Neuron (in vitro differentiated cells): ENCODE results near the gene BICC1.

ENCODE experiments used
- H2AFZ ChIP-seq: one replicate; pipeline ENCODE4 v1.6.1; 2013; ENCODE audit warnings: low read depth, mild to moderate bottlenecking, inconsistent platforms, low read length, moderate library complexity
- H3K27me3 ChIP-seq: one replicate; pipeline ENCODE4 v1.6.1; 2013; ENCODE audit warnings: low read length; ENCODE audit not compliant: insufficient read depth
- H3K36me3 ChIP-seq: one replicate; pipeline ENCODE4 v1.6.1; 2013; ENCODE audit warnings: low read length; ENCODE audit not compliant: insufficient read depth
- H3K4me1 ChIP-seq: one replicate; pipeline ENCODE4 v1.6.1; 2013; ENCODE audit warnings: low read length; ENCODE audit not compliant: insufficient read depth
- H3K4me3 ChIP-seq: 2 replicates; pipeline ENCODE4 v1.5.1; 2013; ENCODE audit warnings: mild to moderate bottlenecking, low read length, moderate library complexity
- H3K9me3 ChIP-seq: one replicate; pipeline ENCODE4 v1.6.1; 2013; ENCODE audit warnings: low read length

BICC1 gene

DNA sequence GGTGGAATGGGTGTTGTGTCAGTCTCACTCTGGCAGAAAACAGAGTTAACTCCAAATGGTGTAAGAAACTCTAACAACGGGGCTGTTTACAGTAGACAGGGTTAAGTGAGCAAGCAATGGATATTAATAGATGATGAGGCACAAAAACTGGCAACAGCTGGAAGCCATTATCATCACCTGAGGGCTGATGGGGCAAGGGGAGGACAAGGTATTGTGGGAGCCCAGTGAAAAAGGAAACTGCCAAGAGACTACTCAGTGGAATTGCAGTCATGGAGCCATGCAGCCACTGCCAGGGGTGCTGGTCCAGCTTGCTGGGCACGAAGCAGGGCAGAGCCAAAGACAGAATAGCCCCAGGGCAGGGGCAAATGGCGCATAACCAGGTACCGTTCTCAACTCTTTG, 260.7 kb downstream of the BICC1 start:
- Histone ChIP-seq H3K9me3 (no peaks in the 10 kb centered on the region), H3K27me3 (no peaks in the 10 kb centered on the region), H3K36me3 (no peaks in the 10 kb centered on the region), H3K4me3 (no peak overlapping the region), H2AFZ (no peak overlapping the region), H3K4me1 (no peaks in the 10 kb centered on the region)

DNA sequence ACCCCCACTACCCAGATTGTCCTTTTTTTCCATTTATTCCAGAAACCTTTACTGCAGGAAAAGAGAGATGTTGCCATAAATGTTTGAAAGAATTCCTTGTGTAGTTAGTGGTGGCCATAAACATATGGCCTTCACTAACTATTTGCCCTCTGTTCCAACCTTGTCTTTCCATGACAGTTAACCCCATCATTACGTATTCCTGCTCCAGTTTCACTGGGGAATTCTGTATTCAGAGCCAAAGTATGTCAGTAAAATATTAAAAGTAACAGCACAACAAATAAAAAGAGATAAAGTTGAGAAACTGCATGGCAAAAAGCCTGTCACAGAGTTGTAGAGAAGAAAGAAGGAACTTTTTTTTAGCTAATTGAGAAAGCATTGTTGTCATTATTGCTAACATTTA, 261.3 kb downstream of the BICC1 start:
- H3K4me3 ChIP-seq: no peak overlapping the region
- H3K4me1 ChIP-seq: no peaks in the 10 kb centered on the region
- no peak overlapping the region for H2AFZ ChIP-seq
- H3K36me3 ChIP-seq: no peaks in the 10 kb centered on the region
- H3K9me3 ChIP-seq: no peaks in the 10 kb centered on the region
- no peaks in the 10 kb centered on the region for H3K27me3 ChIP-seq

DNA sequence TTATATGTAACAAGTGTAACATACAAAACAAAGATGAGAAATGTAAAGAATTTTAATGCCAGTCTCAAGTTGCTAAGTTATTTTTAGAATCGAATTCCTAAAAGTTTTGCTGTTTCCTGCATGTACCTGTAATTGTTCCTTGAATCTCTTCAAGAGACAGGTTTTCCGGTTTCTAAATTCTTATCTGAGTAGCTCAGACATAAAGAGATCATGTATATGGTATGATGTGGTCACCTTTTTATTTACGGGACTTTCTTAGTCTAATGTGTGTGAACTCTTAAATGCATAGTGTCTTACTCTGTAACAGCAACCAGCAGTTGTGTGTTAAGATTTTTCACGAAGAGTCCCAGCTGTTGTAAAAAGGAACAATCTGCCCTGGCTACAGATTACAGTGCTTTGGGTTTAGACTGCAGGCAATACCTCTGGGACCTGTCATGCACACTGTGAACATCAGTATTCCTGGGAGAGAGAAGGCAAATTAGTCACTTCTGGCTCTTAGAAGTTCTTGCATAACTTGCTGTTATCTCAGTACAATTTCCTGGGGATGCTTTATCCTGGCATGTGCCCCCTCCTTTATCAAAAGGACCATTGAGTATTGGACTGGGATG, 263.4 kb downstream of the BICC1 start:
- H3K9me3 ChIP-seq: no peaks in the 10 kb centered on the region
- no peak overlapping the region for H3K4me3 ChIP-seq
- H3K4me1 ChIP-seq: no peaks in the 10 kb centered on the region
- no peaks in the 10 kb centered on the region for H3K36me3 ChIP-seq
- no peaks in the 10 kb centered on the region for H3K27me3 ChIP-seq
- no peak overlapping the region for H2AFZ ChIP-seq

DNA sequence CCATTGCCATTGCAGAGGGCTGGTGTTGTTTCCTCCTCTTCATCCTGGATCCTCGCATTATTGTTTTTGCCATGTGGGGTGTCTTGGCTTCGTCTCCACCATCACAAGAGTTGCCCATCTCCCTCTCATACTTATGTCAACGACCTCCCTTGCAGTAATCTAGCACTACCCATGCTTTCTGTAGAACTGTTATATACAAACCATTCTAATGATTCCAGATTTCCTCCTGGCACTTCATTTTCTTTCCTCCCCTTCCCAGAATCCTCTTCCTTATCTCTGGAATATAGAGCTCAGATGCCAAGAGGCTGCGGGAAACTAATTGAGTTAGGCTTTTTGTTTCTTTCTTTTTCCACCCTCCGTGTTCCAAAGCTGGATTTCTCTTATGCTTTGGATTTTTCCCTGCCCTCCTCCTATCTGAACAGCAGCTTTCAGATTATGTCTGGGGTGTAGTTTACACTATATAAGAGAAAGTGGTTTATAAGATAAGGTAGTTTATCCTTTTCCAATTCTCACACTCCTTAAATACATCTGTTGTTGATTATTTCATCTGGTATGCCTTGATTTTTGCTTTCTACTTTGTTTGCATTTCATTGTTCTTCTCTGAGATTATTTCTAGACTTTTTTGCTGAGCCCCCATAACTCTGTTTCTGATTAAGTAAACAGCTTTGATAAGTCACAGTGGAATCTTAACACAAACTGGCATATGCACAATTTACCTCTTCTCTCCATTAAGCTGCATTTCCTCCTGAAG, 264.1 kb downstream of the BICC1 start:
- no peak overlapping the region for H3K4me3 ChIP-seq
- H3K4me1 ChIP-seq: no peaks in the 10 kb centered on the region
- H3K9me3 ChIP-seq: no peaks in the 10 kb centered on the region
- no peak overlapping the region for H2AFZ ChIP-seq
- no peaks in the 10 kb centered on the region for H3K27me3 ChIP-seq
- H3K36me3 ChIP-seq: no peaks in the 10 kb centered on the region

DNA sequence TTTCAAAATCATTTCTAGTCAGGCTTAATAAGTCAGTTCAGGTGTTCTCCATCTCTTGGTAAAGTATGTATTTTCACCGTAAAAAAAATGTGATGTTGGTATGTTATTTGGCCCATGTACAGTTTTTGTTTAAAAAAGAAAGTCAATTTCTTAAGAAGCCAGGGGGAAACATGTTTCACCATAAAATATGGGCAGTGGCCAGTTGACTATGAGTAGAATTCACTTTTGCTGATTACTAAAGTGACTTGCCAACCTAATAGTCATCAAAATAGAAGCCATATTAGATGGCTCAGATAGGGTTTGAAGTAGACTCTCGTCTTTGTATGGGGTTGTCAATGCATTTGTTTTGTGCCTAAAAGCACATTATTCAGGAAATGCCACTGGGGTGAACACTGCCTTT, 266.3 kb downstream of the BICC1 start:
- H3K4me3 ChIP-seq: no peak overlapping the region
- H3K4me1 ChIP-seq: no peaks in the 10 kb centered on the region
- no peaks in the 10 kb centered on the region for H3K36me3 ChIP-seq

DNA sequence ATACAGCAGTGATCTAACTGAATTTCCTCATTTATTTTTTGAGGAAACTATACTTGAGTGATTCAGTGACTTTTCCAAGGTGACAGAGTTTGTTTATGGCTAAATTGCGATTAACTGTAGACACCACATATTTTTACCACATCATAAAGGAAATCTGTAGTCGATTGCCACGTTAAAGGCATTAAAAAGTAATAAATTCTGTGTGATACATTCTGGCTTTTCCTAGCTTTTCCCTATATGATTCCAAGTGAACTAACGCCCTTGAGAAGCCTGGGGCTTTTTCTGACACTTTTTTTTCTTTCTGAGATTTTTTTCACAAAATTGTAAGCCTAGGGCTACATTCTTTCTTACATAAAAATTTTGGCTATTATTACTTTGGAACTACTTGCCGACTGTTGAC, 266.9 kb downstream of the BICC1 start:
- no peaks in the 10 kb centered on the region for H3K27me3 ChIP-seq
- H3K9me3 ChIP-seq: no peaks in the 10 kb centered on the region
- H3K36me3 ChIP-seq: no peaks in the 10 kb centered on the region
- no peak overlapping the region for H2AFZ ChIP-seq
- H3K4me3 ChIP-seq: no peak overlapping the region
- no peaks in the 10 kb centered on the region for H3K4me1 ChIP-seq

More for the DNA sequence above, 266.3 kb downstream of the BICC1 start:
- no peaks in the 10 kb centered on the region for H3K9me3 ChIP-seq
- no peak overlapping the region for H2AFZ ChIP-seq
- H3K27me3 ChIP-seq: no peaks in the 10 kb centered on the region

DNA sequence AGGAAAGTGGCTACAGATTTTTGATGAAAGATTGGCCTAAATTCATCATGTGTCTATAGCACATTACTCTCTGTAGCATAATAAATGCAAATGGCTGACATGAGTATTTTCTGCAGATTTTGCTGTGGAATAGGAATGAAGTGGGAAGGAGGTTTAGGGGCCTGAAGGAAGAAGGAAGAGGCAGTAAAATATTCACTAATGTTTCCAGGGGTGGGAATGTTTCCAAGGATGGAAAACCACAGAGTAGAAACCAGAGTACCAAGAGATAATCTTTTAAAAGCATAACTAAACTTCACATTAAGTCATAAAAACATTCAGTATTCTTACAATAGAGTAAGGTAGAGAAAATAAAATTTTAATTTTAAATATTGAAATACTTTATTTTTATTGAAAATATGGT, 267.8 kb downstream of the BICC1 start:
- Histone ChIP-seq H3K36me3 (no peaks in the 10 kb centered on the region), H3K27me3 (no peaks in the 10 kb centered on the region), H3K4me3 (no peak overlapping the region), H2AFZ (no peak overlapping the region), H3K9me3 (no peaks in the 10 kb centered on the region), H3K4me1 (no peaks in the 10 kb centered on the region)

DNA sequence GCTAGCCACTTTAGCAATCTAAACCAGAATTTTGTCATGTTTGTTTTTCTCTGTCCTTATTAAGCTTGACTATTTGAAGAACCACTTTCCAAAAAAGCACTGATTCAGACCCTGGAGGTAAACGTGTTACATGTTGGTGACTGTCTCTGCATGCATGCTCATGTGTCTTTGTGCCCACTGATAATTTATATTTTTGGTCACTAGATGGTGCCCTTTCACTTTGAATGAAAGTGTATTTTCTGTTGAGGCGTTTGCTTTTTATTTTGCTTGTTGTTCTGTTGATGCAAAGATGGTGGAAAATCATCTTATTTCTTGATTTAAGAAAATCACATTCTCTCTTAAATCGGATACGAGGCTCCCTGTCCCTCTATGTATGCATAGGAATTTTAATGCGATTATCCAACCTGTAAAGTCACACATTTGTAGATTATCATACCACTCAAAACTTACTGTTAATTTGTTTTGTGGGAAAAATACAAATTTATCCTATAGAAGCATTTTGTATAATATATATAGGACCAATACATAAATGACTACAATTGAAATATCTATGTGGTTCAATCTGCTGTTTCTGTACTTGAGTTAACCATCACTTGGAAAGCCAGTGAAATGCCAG, 269.3 kb downstream of the BICC1 start:
- Histone ChIP-seq H3K4me1 (no peaks in the 10 kb centered on the region), H2AFZ (peak overlapping the region; percentile 29), H3K9me3 (no peaks in the 10 kb centered on the region), H3K36me3 (no peaks in the 10 kb centered on the region), H3K4me3 (no peak overlapping the region), H3K27me3 (no peaks in the 10 kb centered on the region)

DNA sequence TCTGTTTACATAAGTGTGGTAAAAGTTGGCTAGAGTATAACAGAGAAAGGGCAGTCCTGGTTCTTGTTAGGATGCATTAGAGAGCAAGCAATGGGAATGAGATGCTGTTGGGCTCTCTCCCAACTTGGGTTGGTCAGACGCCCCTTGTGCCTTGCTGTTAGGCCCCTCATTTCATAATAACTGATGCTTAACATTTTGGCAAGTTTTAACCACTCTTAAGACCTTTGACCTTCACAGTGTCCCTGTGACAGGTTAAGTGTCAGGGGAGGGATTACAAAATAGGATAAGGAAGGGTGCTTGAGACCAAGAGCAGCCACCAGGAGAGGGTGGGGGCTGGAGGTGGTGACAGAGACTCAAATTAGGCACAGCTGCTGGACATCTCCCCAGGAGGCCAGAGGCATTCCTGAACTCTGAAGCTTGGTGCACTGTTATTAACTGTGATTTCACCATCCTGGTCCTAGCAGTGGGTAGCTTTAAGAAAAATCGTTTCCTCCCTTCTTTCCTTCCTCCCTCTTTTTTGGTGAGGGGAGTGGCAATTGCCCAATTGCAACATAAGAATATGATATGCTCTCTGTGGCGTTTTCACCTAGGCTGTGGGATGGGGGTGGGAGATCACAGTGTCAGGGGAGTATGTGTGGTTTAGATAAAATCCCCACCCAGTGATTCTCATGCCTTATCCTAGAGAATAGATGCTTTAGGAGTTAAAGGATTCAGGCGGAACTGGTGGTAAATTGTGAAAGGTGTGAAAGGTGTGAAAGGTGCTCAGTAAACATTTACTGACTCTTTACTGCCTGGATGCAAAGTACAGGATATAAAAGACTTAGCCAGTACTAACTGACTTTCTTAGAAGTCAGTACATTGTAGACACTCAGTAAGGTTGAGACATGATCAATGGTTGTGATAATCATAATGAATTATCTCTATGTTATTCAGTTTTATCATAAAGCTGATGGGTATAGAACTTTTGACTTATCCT, 270.5 kb downstream of the BICC1 start:
- H3K36me3 ChIP-seq: no peaks in the 10 kb centered on the region
- H3K27me3 ChIP-seq: no peaks in the 10 kb centered on the region
- no peaks in the 10 kb centered on the region for H3K9me3 ChIP-seq
- no peak overlapping the region for H2AFZ ChIP-seq
- H3K4me1 ChIP-seq: no peaks in the 10 kb centered on the region
- H3K4me3 ChIP-seq: no peak overlapping the region

DNA sequence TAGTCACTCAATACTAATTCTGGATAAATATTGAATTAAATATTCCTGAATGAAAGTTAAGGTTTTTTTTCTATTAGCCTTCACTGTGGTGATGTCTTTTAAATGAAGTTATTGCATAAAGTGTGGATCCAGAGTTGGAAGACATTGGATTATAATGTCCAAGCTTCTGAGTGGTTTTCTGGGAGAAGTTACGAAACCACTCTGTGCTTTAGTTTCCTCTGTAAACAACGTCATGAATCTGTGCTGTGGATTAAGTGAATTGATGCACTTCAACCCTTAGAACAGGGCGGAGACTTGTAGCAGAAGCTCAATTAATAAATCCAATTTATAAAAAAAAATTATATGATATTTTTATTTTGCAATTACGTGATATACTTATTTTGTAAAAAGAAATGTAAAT, 271.7 kb downstream of the BICC1 start:
- no peak overlapping the region for H3K4me3 ChIP-seq
- H3K27me3 ChIP-seq: no peaks in the 10 kb centered on the region
- H3K9me3 ChIP-seq: no peaks in the 10 kb centered on the region
- no peaks in the 10 kb centered on the region for H3K36me3 ChIP-seq
- no peaks in the 10 kb centered on the region for H3K4me1 ChIP-seq
- no peak overlapping the region for H2AFZ ChIP-seq

DNA sequence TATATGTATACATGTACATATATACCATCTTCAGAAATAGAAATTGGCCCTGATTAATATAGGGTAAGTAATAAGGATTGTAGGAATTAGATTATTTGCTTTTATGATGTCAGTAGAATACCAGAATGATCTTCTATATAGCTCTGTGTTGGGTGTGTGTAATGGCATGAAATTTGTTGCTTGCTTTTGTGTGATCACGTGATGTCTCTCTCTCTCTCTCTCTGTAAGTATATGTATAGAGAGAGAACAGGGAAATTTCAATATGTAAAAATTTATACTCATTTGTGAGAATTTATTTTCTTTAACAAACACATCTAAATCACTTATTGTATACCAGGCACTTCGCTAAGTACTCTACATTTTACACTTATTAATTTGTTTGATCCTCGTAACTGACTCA, 272.7 kb downstream of the BICC1 start:
- Histone ChIP-seq H2AFZ (no peak overlapping the region), H3K9me3 (no peaks in the 10 kb centered on the region), H3K4me3 (no peak overlapping the region), H3K4me1 (no peaks in the 10 kb centered on the region), H3K36me3 (no peaks in the 10 kb centered on the region), H3K27me3 (no peaks in the 10 kb centered on the region)

DNA sequence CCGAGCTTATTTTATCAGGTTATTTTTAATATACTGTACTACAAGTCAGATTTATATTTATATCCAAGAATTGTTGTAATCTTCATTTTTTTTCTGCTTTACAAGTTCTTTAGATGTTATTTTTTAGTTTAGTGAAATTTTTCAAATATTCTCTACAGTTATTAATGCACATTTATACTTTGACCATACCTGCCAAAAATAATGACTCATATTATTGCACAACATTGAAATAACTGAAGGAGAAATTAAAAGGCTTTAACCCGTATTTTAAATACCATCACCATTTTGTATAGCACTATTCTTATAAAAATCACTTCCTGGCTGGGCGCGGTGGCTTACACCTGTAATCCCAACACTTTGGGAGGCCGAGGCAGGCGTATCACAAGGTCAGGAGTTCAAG, 278.5 kb downstream of the BICC1 start:
- Histone ChIP-seq H3K27me3 (no peaks in the 10 kb centered on the region), H2AFZ (no peak overlapping the region), H3K4me1 (peaks cover 10% of the 10 kb centered on the region), H3K9me3 (no peaks in the 10 kb centered on the region), H3K36me3 (no peaks in the 10 kb centered on the region), H3K4me3 (no peak overlapping the region)

DNA sequence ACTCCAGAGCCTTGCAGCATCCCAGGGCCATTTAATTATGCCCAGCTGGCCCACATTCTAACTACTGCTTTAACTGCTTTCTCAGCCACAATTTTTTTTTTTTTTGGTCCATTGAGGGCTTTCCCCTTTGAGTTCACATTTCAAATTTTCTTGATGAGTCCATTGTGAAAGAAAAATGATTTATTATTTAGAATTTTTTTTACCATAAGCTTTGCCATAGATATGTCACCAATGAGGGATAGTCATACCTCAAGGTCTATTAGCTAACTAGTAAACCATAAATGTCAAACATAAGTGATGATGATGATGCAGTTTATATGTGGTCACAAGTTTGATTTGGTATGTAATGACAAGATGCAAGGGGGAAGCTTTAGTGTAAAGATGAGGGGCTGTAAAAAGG, 282.9 kb downstream of the BICC1 start:
- Histone ChIP-seq H3K4me3 (no peak overlapping the region), H3K4me1 (peaks cover 27% of the 10 kb centered on the region), H3K36me3 (no peaks in the 10 kb centered on the region)

More for the DNA sequence above, 282.9 kb downstream of the BICC1 start:
- Histone ChIP-seq H2AFZ (no peak overlapping the region), H3K27me3 (no peaks in the 10 kb centered on the region), H3K9me3 (no peaks in the 10 kb centered on the region)
